Hypothalamus (tissue), 51 donors: ENCODE data around the gene ANP32E.

Source experiments
- DNase-seq, 51 donors: peaks; one replicate each; lab custom pipeline; 2025; lab: John Stamatoyannopoulos, UW

The ANP32E gene

GRCh38 chr1:150176593-150176992 is 59.3 kb downstream of the ANP32E start:
- DNase-seq, result no peak

- DNase-seq, result no peak
Observed at GRCh38 chr1:150173141-150173585, 62.7 kb downstream of the ANP32E start.

- no peak for DNase-seq
Observed at GRCh38 chr1:150171801-150172200, 64.1 kb downstream of the ANP32E start.

- DNase-seq, result peak in 28 of 51 donors; percentile 10 to 61 (median 40)
Observed at GRCh38 chr1:150168960-150169601, 66.8 kb downstream of the ANP32E start.
